ENCODE results near the gene TFAP2E. TPM values are rescaled to one million over a fixed set of nuclear protein-coding genes. Genes with fewer than 3 reads are reported as not detected.

Gene TFAP2E
- total RNA-seq, 4 donors from 2014 or later = not detected

GRCh38 chr1:35605071-35605866, 32.2 kb downstream of the TFAP2E start:
- intact Hi-C loops (cut with DNase I; ENCODE audit: low total_unique reads) (no loop called here), in situ Hi-C loops (cut with MboI; ENCODE audit: low sequenced_read_pairs in 4 of 4) (no loop called here)
- Histone ChIP-seq H3K27me3 (no peaks in the 10 kb centered on the region), H3K4me1 (no peaks in the 10 kb centered on the region), H3K9me3 (no peaks in the 10 kb centered on the region), H3K27ac (no peak overlapping the region), H3K4me3 (no peak overlapping the region), H3K36me3 (peaks cover 0 to 85% of the 10 kb centered on the region in 2 donors)
- ATAC-seq (no peak), DNase-seq (no peak)
- TF ChIP-seq, protein P1, sequence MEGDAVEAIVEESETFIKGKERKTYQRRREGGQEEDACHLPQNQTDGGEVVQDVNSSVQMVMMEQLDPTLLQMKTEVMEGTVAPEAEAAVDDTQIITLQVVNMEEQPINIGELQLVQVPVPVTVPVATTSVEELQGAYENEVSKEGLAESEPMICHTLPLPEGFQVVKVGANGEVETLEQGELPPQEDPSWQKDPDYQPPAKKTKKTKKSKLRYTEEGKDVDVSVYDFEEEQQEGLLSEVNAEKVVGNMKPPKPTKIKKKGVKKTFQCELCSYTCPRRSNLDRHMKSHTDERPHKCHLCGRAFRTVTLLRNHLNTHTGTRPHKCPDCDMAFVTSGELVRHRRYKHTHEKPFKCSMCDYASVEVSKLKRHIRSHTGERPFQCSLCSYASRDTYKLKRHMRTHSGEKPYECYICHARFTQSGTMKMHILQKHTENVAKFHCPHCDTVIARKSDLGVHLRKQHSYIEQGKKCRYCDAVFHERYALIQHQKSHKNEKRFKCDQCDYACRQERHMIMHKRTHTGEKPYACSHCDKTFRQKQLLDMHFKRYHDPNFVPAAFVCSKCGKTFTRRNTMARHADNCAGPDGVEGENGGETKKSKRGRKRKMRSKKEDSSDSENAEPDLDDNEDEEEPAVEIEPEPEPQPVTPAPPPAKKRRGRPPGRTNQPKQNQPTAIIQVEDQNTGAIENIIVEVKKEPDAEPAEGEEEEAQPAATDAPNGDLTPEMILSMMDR (IDR thresholded peaks at IDR 0.05 in 4 of 5, conservative IDR thresholded peaks at IDR 0.05 in 1 of 5) = no peak
- TF ChIP-seq POLR2A (IDR thresholded peaks at IDR 0.05) = no peak

GRCh38 chr1:35605867-35606182, 32.7 kb downstream of the TFAP2E start:
- Histone ChIP-seq H3K36me3 (peaks cover 0 to 81% of the 10 kb centered on the region in 2 donors), H3K9me3 (no peaks in the 10 kb centered on the region), H3K27ac (no peak overlapping the region), H3K4me3 (no peak overlapping the region), H3K4me1 (no peaks in the 10 kb centered on the region), H3K27me3 (no peaks in the 10 kb centered on the region)
- in situ Hi-C loops (cut with MboI; ENCODE audit: low sequenced_read_pairs in 4 of 4) (no loop called here), intact Hi-C loops (cut with DNase I; ENCODE audit: low total_unique reads) (no loop called here)
- DNase-seq (no peak), ATAC-seq (no peak)
- TF ChIP-seq POLR2A (IDR thresholded peaks at IDR 0.05) = no peak
- TF ChIP-seq, protein P1 (IDR thresholded peaks at IDR 0.05 in 4 of 5, conservative IDR thresholded peaks at IDR 0.05 in 1 of 5) = no peak

DNA sequence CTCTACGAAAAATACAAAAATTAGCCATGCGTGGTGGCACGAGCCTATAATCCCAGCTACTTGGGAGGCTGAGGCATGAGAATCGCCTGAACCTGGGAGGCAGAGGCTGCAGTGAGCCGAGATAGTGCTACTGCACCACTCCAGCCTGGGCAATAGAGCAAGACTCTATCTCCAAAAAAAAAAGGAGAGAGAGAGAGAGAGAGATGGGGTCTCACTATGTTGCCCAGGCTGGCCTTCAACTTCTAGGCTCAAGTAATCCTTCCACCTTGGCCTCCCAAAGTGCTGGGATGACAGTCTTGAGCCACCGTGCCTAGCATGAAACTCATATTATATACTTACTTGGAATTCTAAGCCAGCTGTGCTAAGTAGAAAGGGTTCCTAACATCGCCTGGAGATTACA, 38.5 kb downstream of the TFAP2E start:
- no peak for DNase-seq
- Histone ChIP-seq H3K4me3 (no peak overlapping the region), H3K36me3 (peaks cover 0 to 29% of the 10 kb centered on the region in 2 donors), H3K4me1 (peaks cover 0 to 8% of the 10 kb centered on the region in 2 donors), H3K9me3 (no peaks in the 10 kb centered on the region), H3K27me3 (no peaks in the 10 kb centered on the region), H3K27ac (no peak overlapping the region)
- no peak for ATAC-seq
- TF ChIP-seq, protein P1 (IDR thresholded peaks at IDR 0.05 in 4 of 5, conservative IDR thresholded peaks at IDR 0.05 in 1 of 5) = no peak
- in situ Hi-C loops (cut with MboI; ENCODE audit: low sequenced_read_pairs in 4 of 4) = no loop called here
- intact Hi-C loops (cut with DNase I; ENCODE audit: low total_unique reads) = no loop called here

GRCh38 chr1:35615440-35615839, 42.3 kb downstream of the TFAP2E start:
- no peaks in the 10 kb centered on the region for H3K36me3 ChIP-seq
- TF ChIP-seq, protein P1 (IDR thresholded peaks at IDR 0.05 in 4 of 5, conservative IDR thresholded peaks at IDR 0.05 in 1 of 5) = no peak
- no peak for TF ChIP-seq POLR2A (IDR thresholded peaks at IDR 0.05)
- ATAC-seq (no peak), DNase-seq (no peak)
- no peak overlapping the region for H3K4me3 ChIP-seq
- H3K9me3 ChIP-seq = no peaks in the 10 kb centered on the region
- in situ Hi-C loops (cut with MboI; ENCODE audit: low sequenced_read_pairs in 4 of 4) = no loop called here
- no peaks in the 10 kb centered on the region for H3K27me3 ChIP-seq
- H3K27ac ChIP-seq = no peak overlapping the region
- peaks cover 0 to 8% of the 10 kb centered on the region in 2 donors for H3K4me1 ChIP-seq
- intact Hi-C loops (cut with DNase I; ENCODE audit: low total_unique reads) = no loop called here

All from gastrocnemius medialis (tissue), 4 donors.